Ishikawa (cell line): Measurements from ENCODE around the gene PIGS.

ENCODE experiments used
- CEBPB ChIP-seq: IDR thresholded peaks from 2 replicates; pipeline ENCODE4 v1.6.1; 2012
- CREB1 ChIP-seq: IDR thresholded peaks from 2 replicates; pipeline ENCODE4 v1.6.1; 2012; ENCODE audit warnings: low read depth
- EGR1 ChIP-seq: IDR thresholded peaks from 2 replicates; pipeline ENCODE4 v1.6.1; 2012
- EP300 ChIP-seq: IDR thresholded peaks from 2 replicates; pipeline ENCODE4 v1.6.1; 2012; ENCODE audit warnings: borderline replicate concordance
- FOXM1 ChIP-seq: IDR thresholded peaks from 2 replicates; pipeline ENCODE4 v1.6.1; 2012; ENCODE audit warnings: low read depth, borderline replicate concordance
- MAX ChIP-seq: IDR thresholded peaks from 2 replicates; pipeline ENCODE4 v1.6.1; 2012
- NFIC ChIP-seq: IDR thresholded peaks from 2 replicates; pipeline ENCODE4 v1.6.1; 2012
- RAD21 ChIP-seq: IDR thresholded peaks from 2 replicates; pipeline ENCODE4 v1.6.1; 2012; ENCODE audit warnings: low read depth
- REST ChIP-seq: IDR thresholded peaks from 2 replicates; pipeline ENCODE4 v1.6.1; 2012; ENCODE audit warnings: low read depth, mild to moderate bottlenecking
- TAF1 ChIP-seq: IDR thresholded peaks from 2 replicates; pipeline ENCODE4 v1.6.1; 2012; ENCODE audit warnings: low read depth, mild to moderate bottlenecking
- TCF12 ChIP-seq: IDR thresholded peaks from 2 replicates; pipeline ENCODE4 v1.6.1; 2012; ENCODE audit warnings: low read depth
- TEAD4 ChIP-seq: IDR thresholded peaks from 2 replicates; pipeline ENCODE4 v1.6.1; 2012
- USF1 ChIP-seq: IDR thresholded peaks from 2 replicates; pipeline ENCODE4 v1.6.1; 2012
- YY1 ChIP-seq: IDR thresholded peaks from 2 replicates; pipeline ENCODE4 v1.6.1; 2012; ENCODE audit warnings: low read depth
- ZBTB7A ChIP-seq: IDR thresholded peaks from 2 replicates; pipeline ENCODE4 v1.6.1; 2012; ENCODE audit warnings: low read depth

The PIGS gene

GRCh38 chr17:28526381-28526780 lies 44.9 kb downstream of the PIGS start:
- TF ChIP-seq EP300 (no peak), EGR1 (no peak), NFIC (no peak), FOXM1 (no peak), YY1 (no peak), REST (no peak), TEAD4 (no peak), TAF1 (no peak), CEBPB (no peak), ZBTB7A (no peak), USF1 (no peak), TCF12 (no peak), RAD21 (no peak), CREB1 (no peak)

- peak; percentile 38; the same call in 1 of the 2 replicates for TF ChIP-seq TEAD4
- no peak for TF ChIP-seq REST
- TF ChIP-seq NFIC, result peak; percentile 24; the same call in 1 of the 2 replicates
Observed at GRCh38 chr17:28524476-28525424, 46.6 kb downstream of the PIGS start.

GRCh38 chr17:28523876-28524275 lies 47.4 kb downstream of the PIGS start:
- no peak for TF ChIP-seq EP300
- no peak for TF ChIP-seq EGR1

GRCh38 chr17:28523186-28523585 lies 48.1 kb downstream of the PIGS start:
- no peak for TF ChIP-seq YY1
- no peak for TF ChIP-seq MAX
- TF ChIP-seq TAF1, result no peak
- no peak for TF ChIP-seq TCF12
- no peak for TF ChIP-seq RAD21
- no peak for TF ChIP-seq FOXM1
- TF ChIP-seq ZBTB7A, result no peak
- TF ChIP-seq CREB1, result no peak
- TF ChIP-seq EP300, result no peak
- no peak for TF ChIP-seq TEAD4
- TF ChIP-seq EGR1, result no peak
- no peak for TF ChIP-seq CEBPB

GRCh38 chr17:28521311-28522085 lies 49.8 kb downstream of the PIGS start:
- no peak for TF ChIP-seq YY1
- TF ChIP-seq NFIC, result peak; percentile 40; the same call in 1 of the 2 replicates
- peak; percentile 15; the same call in 1 of the 2 replicates for TF ChIP-seq EP300
- TF ChIP-seq MAX, result 0 out of 2 replicates have a peak, but pooled peaks have one; percentile 2
- TF ChIP-seq ZBTB7A, result peak; percentile 85
- peak; percentile 69 for TF ChIP-seq REST
- TF ChIP-seq TAF1, result no peak
- peak; percentile 55; the same call in 1 of the 2 replicates for TF ChIP-seq TCF12
- no peak for TF ChIP-seq EGR1
